ENCODE data around the gene LRTM2.

Gene LRTM2

DNA sequence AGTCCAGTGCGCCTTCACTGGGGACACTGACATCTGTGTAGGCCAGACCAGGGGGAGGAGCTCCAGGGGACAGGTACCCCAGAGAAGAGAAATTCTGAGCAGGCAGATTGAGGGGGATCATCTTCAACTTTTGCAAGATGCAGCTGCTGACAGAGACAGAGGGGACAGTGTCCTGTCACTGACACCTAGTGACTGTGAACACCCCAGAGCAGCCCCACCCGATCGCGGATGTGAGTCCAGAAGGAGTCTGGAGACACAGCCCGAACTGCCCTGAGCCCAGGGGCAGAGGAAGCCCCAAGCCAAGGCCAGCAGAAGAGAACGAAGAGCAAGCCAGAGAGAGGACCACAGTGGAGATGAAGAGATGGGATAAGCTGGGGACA lies 21.7 kb upstream of the LRTM2 start:
- DNase-seq = no peak

DNA sequence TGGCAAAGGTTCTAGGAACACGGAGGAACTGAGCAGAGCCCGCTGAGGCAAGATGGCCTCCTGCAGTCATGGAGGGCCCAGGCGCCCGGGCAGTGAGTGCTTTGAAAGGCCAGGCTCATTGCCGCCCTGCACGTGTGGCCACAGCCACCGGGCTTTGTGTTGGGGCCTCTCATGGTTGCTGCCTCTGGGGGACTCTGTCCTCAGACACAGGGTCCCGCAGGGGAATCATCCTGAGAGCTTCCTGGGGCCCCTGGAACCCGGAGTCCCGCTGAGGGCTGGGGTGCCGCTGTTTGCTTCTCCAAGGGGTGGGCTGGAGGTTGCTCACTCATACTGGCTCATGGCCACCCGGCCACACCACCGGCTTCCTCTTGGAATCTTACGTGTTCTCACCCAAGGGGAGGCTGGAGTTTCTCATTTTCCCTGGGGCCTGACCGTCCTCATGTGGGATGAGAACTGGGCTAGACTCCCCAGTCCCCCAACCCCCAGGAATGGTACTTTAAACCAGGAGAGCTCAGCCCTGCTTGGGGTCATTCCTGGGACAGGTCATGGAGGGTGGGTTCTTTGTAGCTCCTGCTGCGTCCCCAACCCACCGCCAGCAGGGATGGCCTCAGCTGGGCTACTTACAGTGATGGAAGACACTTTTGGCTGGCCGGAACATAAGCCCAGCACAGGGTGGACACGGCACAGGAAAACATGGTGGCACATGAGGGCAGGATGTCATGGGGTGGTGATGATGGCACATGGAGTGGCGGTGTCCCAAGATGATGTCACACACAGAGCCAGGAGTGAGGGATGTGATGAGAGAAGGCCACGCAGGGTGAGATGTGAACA lies 21.1 kb upstream of the LRTM2 start:
- no peak for DNase-seq

DNA sequence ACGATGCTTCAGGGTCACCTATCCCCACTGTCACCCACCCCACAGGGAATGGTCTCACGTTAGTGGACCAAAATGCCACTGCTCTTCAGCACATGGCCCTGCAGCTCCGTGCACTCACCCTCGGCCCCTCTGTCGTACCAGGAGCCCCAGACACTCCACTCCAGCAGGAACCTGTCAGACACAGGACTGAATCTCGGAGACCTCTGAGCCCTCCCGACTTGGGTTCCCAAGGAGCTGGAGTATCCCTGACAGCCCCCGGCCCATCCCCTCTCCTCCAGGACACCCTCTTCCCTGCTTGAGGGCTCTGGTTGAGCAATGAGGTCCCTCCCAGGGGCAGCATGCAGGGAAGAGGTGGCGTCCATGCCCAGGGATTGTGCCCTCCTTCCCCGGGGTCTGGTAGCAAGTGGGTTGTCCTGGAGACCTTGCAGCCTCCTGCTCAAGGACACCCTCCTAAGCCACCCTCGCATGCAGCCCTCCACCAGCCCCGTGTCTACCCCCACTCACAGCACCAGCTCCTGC lies 20.4 kb upstream of the LRTM2 start:
- no peak for DNase-seq

DNA sequence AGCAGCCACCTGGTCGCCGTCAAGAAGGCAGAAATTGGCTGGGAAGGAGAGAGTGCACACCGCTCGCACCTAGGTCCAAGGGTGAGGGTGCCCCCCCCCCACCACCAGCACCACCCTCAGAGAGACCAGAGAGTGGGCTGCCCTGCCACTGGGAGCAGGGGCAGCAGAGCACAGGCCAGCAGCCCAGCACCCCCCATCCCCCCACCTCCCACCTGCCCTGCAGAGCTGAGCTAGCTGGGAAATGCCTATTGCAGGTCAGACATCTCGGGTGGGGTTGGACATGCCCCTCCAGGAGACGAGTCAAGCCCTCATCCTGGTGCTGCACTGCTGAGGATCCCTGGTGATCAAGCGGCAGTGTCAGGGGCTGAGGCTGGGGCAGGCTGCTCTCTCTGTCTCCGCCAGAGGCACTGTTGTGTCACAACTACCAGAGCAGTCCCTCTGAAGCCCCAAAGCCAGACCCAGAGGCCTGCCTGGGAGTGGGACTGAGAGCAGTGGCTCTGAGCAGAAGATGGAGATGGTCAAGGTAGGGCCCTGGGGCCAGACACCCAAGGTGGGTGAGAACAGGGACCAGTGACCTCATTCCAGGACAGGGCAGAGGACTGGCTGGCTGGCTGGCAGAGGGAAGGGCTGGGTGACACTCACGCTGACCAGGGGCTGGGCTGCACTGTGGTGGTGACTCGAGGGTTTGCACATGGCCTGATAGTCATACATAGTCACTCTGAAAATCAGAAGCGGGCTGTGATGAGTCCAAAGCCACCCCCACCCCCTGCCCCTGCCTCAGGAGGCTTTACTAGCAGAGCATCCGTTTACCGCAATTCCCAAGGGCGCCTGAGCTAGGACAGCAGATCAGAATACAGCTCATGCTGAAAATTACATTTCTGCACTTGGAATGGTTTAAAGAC lies 19.7 kb upstream of the LRTM2 start:
- DNase-seq = no peak

DNA sequence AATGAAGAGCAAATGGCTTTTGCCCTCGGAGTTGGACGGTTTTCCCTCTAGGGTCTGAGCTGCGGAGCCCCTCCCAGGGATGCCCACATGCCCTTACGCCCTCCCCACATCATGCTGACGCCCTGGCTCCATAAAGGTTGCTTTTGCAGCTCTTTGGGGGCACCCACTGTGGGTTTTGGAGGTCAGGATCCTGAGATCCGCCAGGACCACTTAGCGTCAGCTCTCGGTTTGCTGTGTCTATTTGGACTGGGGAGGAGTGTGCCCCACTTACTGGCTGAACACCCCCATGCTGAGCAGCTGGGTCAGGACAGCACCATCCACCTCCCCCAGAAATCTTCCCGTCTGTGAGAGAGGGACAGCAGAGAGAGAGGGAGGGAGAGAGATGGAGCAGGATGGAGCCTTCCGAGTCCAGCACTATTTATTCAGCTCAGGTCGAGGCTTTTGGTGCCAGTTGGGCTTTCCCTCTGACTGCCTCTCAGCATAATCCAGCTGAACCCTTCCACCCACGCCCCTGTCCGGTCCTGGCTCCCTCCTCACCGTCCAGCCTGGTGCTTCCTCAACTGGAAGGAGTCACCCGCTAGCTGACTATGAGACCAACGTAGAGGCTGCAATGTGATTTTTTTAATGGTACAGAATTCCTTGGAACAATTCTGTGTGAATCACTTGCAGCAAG lies 18.9 kb upstream of the LRTM2 start:
- DNase-seq = no peak

DNA sequence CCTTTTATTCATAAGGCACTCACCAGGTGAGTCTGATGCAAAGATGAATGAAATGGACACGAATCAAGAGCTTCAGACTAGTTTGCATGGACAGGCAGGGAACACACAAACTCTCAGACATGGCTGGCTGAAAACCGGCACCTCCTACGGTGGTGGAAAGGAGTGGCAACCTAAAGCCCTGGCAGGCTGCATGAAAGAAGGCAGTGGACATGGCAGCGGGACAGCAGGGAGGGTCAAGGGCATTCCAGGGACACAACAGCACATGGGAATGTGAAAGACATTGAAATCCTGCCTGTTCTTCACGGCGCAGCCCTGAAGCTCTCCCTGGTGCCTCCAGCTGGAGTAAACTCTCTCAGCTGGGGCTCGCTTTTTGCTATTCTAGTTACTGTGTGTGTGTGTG lies 16.6 kb upstream of the LRTM2 start:
- DNase-seq = no peak

DNA sequence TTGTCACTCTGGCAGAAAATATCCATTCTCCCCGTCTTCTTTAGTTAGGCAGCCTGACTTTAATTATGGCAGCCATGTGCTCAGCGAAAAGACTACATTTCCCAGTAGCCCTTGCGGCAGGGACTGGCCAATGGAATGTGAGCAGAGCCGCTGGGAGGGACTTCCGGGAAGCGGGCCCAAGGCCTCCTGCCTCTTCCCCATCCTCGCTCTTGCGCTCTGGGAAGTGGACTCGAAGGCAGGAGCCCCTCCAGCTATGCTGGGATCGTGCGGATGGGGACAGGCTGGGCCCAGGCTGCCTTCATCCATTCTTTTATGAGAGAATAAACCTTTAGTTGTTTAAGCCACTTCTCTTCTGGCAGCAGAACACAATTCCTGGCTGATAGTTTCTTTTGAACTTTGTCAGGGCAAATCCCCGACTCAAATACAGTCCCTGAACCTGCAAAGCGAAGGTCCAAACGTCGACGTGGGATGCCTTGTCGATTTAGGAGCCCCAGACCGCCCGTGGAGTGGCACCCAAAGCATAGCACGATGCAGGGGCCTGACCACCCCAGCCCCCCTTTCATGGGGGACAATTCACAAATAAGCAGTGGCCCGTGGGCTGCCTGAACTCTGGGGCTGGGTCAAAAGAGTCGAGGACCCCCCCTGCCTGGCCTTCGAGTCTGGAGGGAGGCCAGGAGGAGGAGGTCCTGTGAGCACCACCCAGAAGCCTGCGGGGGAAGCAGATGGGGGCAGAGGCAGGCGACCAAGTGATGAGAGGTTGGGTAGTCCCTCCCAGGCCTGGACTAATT lies 15.6 kb upstream of the LRTM2 start:
- DNase-seq = peak; percentile 76

DNA sequence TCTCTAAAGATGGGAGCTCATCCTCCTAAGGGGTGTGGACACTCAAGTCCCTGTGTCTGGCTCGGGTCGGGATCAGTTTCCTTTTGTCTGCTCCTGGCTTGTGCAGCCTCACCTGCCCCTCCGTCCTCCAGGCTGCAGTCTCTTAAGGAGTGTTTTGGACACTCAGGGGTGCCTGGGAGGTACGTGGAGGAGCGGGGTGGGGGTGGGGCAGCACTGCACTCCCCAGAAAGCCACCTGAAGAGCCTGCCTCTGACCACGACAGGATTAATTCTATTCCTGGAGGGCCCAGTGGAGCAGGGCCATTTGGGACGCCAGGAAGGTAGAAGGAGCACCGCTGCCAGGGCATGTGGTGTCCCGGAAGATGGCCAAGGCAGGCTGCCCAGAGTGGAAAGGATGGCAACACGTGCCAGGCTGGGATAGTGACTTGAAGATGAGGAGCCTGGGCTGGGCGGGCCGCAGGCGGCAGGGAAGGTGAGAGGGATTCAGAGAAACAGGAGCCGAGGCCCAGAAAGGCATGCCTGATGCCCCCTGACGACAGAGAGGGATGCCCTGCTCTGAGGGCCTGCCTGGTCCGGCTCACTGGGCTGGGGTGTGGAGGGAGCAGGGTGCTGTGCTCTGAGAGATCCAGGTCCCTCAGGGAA lies 14.8 kb upstream of the LRTM2 start:
- DNase-seq = no peak

DNA sequence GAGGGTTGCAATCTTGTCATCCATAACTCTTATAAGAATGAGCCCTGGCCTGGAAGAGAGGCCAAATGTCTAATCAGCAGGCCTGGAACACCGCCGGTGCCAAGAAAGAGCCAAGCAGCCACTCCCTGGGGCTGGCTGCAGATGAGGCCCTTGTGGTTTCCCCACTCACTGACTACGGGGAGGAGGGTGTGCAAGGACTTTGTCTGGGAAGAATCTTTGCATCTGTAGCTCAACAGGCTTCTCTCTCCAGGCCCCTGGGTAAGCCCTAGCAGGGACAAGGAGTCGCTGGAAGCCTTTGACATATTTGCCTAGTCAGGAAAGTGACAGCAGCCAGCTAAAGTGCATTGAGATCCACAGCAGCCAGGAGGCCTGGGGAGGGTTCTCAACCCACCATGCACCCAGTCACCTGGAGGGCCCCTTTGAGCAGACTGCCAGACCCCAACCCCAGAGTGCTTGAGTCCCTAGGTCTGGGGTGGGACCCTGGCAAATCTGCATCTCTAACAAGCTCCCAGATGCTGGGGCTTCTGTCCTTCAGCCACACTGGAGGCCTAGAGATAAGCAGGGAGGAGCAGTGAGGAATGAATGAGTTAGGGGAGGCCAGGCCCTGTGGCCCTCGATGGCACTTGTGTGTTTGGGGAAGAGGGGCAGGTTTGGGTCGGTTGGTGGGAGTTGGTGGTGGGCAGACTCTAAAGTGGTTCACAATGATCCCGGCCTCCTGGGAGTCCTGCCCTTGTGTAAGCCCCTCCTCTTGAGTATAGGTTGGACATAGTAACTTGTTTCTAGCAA lies 13.9 kb upstream of the LRTM2 start:
- DNase-seq = no peak

DNA sequence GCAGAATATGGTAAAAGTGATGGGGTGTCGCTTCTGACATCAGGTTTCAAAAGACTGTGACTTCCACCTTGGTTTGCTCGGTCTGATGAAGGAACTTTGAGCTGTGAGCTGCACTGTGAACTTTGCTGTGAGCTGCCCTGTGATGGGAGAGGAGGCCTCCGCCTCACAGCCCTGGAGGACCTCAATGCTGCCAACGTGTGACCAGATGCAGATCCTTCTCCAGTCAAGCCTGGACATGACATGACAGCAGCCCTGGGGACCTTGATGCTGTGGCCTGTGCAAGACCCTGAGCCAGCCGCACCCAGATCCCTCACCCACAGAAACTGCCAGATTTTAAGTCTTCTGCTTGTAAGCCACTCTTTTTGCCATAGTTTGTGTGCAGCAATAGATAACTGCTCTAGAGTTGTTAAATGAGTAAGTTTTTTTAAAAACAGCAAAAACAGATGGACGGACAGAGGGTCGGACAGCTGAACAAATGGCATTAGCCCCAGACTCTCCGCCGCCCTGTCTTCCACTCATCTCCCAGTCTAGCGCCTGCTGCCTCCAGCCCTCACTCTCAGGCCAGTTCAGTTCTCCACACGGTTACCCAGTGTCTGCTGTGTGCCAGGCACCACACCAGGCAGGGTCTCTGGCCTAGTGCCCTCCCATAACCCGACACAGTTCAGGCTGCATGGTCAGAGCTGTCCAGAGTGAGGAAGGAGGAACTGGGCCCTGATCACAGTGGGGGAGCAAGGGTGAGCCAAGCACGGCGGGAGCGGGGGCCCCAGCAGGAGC lies 13.1 kb upstream of the LRTM2 start:
- DNase-seq = no peak

DNA sequence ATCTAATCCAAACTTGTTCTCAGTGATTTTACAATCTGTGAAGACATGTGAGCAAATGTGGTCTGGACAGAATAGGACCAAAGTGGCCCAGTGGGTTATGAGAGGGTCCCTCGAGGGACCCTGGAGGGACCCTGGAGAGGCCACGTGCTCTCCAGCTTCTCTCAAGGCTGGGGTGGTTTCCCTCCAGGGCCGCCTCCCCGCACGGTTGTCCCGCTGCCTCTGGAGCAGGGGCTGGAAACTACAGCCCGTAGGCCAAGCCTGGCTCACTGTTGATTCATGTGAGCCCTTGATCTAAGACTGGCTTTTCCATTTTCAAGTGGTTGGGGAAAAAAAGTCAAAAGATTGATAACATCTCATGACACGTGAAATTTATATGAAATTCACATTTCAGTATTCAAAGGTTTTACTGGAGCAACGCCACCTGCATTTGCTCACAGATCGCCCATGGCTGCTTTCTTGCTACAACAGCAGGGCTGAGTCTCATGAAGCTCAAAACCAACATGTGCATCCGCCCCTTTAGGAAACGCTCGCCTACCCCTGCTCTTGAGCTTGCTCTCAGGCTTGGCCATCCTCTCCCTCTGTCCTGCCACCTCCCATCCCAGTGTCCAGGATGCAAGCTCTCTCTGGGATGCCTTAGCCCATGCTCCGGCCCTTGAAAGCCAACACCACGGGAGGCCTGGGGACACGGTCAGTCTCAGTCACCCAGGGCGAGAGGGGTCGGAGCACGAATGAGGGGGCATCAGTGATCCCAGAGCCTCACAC lies 12.1 kb upstream of the LRTM2 start:
- no peak for DNase-seq

DNA sequence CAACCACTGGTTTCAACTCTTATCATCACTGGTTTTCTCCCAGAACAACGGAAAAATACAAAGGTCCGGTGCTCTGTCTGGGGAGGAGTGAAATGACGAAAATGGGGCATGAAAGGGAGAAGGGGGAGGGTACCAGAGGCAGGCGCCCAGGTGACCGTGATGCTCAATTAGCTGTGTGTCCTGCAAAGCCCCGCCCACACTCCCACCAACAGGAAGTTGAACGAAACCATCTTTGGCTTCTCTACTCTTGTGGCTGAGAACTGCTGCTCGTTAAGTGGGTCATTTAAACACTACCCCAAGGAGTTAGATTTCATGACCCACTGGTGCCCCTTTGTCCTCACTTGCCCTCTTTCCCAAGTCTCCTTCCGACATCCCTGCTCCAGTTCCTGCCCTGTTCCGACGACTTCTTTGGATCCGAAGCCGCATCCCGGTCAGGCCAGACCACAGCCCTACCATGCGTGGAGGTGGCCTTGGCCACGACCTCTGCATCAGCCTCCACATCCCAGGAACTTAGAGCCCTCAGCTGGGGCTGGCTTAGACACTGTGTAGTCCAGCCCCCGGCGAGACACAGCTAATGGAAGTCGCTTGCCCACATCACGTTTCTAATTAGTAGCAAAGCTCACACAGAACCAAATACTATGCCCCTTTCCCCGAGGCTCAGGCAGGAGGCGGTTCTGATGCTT lies 11.4 kb upstream of the LRTM2 start:
- DNase-seq = no peak

DNA sequence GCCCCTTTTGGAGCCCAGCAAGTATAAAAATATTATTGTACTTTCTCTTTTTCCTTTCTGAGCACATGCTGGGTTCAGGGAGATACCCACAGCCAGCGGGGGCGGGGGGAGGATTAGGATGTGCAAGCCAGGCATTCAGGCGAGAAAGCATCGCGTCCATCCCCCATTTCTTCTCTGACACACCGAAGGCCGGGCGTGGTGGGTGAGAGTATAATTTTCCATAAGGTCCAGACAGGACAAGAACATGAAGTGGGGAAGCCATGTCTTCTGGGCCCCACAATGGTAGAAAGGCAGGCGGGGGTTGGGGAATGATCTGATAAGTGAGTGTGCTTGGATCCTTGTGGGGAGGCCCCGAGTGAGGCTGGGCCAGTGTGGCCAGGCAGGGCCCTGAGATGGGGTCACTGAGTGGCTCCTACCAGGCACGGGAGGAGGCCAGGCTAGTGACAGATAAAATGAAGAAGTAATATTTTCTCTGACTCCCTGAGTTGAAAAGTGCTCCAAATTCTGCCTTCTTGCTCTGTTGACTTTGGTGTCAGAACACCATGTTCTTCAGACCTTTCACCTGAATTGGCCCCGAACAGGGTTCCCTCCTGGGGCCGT lies 10.7 kb upstream of the LRTM2 start:
- no peak for DNase-seq

DNA sequence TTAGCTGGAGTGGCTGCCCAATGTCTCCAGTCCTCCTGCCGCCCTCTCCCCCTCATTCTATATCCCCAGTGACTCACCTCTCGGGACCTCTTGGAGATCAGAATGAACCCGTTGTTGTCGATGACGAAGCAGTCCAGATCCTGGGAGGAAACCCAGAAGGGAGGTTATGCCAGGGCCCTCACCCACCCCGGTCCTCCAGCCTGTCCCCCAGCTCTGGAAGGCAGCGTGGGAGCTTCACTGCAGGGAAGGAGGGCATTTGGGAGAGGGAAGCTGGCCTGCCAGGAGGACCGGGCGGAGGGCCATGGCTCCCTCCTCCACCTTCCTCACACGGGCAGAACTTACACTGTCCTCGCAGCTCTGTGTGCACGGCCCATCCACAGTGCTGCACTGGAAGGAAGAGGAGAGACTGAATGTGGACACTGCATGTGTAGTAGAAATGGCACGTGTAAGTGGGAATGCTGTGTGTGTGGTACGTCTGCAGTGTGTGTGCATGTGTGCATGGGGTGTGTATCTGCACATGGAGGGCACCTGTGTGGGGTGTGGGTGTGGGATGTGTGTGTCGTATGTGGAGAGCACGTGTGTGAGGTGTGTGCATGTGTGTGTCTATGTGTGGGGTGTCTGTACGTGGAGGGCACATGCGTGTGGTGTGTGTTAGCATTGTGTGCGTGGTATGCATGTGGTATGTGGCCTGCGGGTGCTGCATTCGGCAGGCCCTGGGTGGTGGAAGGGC lies 10.0 kb upstream of the LRTM2 start:
- no peak for DNase-seq

DNA sequence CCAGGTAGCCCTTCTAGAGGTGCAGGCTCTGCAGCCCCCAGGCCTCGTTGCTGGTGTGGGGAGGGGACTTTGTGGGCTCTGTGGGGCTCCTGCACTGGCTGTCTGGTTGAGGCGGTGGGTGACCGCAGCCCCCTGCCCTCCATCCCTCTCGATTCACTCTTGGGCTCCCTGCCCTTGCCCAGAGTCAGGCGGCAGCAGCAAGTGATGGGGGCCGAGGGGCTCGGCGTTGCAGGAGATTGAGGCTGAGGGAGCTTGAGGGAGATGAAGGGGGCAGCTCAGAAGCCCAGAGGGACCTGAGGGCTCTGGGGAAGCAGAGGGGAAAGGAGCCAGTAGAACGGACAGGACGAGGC lies 9.5 kb upstream of the LRTM2 start:
- DNase-seq = no peak

DNA sequence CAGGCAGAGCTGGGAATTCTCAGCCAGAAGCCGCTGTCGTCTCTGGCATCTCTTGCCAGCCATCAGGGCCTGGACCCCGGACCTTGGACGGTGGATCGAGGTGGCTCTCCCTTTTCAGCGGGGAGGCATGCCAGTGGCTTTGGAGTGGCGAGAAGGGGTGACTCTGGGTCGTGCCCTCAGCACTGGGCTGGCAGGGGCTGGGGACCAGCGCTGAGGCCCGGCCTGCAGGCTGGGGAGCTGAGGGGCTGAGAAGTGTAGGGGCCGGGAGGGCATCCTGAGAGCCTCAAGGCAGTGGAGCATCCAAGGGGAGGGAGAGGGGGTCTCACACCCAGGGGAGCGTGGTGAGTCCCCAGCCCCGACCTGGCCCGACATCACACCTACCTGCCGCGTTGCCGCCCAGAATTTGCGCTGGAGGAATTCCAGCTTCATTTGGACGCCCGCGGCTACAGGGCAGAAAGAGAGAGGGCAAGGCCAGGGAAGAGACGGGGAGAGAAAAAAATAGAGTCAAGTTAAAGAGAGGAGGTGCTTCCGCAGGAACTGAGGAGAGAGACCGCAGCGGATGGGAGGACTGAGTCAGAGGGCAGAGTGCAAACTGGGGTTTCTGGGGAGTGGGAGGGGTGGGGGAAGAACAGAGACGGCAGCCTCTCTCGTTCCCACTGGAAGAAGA lies 9.0 kb upstream of the LRTM2 start:
- no peak for DNase-seq

DNA sequence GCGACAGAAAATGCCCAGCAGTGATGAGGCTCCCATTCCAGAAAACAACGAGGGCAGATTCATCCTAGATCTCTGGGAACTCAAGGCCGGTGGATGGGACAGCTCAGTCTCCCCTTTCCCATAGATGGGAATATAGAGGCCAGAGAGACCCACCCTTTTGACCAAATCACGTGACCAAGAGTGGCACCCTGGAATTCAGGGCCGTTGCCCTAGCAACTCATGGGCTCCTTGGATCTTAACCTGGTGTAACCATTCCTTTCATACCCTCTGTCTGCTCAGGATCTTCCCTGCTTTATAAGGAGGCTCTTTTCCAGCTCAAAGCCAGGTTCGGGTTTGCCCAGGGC lies 8.4 kb upstream of the LRTM2 start:
- DNase-seq = no peak

Data from NCI-H510A treated with DMSO at 0.1 percent for 48 hours (cell line).